Upper lobe of left lung (tissue), 6 donors: ENCODE results near the gene RIMBP2. TPM values are rescaled to one million over a fixed set of nuclear protein-coding genes. Genes with fewer than 3 reads are reported as not detected.
A peak's percentile ranks its signal among the peaks of the same experiment; 100 is the strongest.
"Not testable (repeated sequence)": the region's sequence is repeated elsewhere in the genome, so short reads cannot be mapped to it uniquely, and the experiment has no call there.

Source experiments
- ATAC-seq, 2 donors: fragments of 200-7000 bp; cut with Tn5 transposase; one replicate each; pipeline ENCODE4 v1.9.1; 2022; ENCODE audit warnings: mild to moderate bottlenecking in 2 of 2, moderate library complexity in 2 of 2; ENCODE audit not compliant: low FRiP score in 2 of 2
- DNase-seq, 2 donors: peaks; one replicate each; pipeline ENCODE4 v3.0.0-alpha.2; 2019 to 2020
- H3K27ac ChIP-seq, 4 donors: fragments of 200-600 bp; sonication (generic); one replicate each; pipeline ENCODE4 v1.5.1; 2016 to 2019
- H3K27me3 ChIP-seq, 4 donors: fragments of 200-600 bp; sonication (generic); one replicate each; pipeline ENCODE4 v1.5.1; 2017 to 2019
- H3K36me3 ChIP-seq, 4 donors: fragments of 200-600 bp; sonication (generic); one replicate each; pipeline ENCODE4 v1.5.1; 2016 to 2019
- H3K4me1 ChIP-seq, 4 donors: fragments of 200-600 bp; sonication (generic); one replicate each; pipeline ENCODE4 v1.5.1; 2018 to 2019
- H3K4me3 ChIP-seq, 4 donors: fragments of 200-600 bp; sonication (generic); one replicate each; pipeline ENCODE4 v1.5.1; 2017 to 2019; ENCODE audit warnings: mild to moderate bottlenecking in 2 of 4, moderate library complexity in 1 of 4
- H3K9me3 ChIP-seq, 4 donors: fragments of 200-600 bp; sonication (generic); one replicate each; pipeline ENCODE4 v1.5.1; 2018 to 2019
- EP300 ChIP-seq, 4 donors: sonication (generic); formaldehyde crosslinking; IDR thresholded peaks; one replicate each; pipeline ENCODE4 v1.5.1; 2017; ENCODE audit warnings: antibody characterized with exemption in 4 of 4, control low read depth in 2 of 4
- POLR2A ChIP-seq, 4 donors: fragments of 450-650 bp; IDR thresholded peaks; one replicate each; pipeline ENCODE4 v1.5.1; 2016 to 2017; ENCODE audit warnings: antibody characterized with exemption in 4 of 4, mild to moderate bottlenecking in 2 of 4
- POLR2AphosphoS5 ChIP-seq, 2 donors: sonication (generic); formaldehyde crosslinking; IDR thresholded peaks; one replicate each; pipeline ENCODE4 v1.5.1; 2017; ENCODE audit warnings: antibody characterized with exemption in 2 of 2
- WGBS, 2 donors: methylation state at CpG; one replicate each; pipeline ENCODE4 v1.1.5; 2017 to 2018; 5-methylcytosine and 5-hydroxymethylcytosine counted together
- total RNA-seq, 6 donors: library from RNA; depleted of rRNA in 4 of 6; stranded (reverse); fragments of >200 nt in 4 of 6; gene quantifications; one replicate each; pipeline versions ENCODE4 v1.1.0 to v1.2.1, GENCODE V29; 2016 to 2021
- TF ChIP-seq, protein P1 (sequence below), 6 experiments: fragments of 450-650 bp in 4 of 6; fragments of 200-600 bp in 2 of 6; sonication (generic) in 2 of 6; IDR thresholded peaks; one replicate each; pipeline ENCODE4 v1.5.1; 2016 to 2019; ENCODE audit warnings: antibody characterized with exemption in 6 of 6
- donor health status: DM: no; HTN: no; CAD: no; lungs with moderate emphysema.
- donor health status: DM: no; HTN: yes; CAD: no; lungs with severe emphysema.

The RIMBP2 gene
- total RNA-seq, 6 donors from 2014 or later = 0.23 to 3.9 (median 0.44) TPM; not detected in 1

DNA sequence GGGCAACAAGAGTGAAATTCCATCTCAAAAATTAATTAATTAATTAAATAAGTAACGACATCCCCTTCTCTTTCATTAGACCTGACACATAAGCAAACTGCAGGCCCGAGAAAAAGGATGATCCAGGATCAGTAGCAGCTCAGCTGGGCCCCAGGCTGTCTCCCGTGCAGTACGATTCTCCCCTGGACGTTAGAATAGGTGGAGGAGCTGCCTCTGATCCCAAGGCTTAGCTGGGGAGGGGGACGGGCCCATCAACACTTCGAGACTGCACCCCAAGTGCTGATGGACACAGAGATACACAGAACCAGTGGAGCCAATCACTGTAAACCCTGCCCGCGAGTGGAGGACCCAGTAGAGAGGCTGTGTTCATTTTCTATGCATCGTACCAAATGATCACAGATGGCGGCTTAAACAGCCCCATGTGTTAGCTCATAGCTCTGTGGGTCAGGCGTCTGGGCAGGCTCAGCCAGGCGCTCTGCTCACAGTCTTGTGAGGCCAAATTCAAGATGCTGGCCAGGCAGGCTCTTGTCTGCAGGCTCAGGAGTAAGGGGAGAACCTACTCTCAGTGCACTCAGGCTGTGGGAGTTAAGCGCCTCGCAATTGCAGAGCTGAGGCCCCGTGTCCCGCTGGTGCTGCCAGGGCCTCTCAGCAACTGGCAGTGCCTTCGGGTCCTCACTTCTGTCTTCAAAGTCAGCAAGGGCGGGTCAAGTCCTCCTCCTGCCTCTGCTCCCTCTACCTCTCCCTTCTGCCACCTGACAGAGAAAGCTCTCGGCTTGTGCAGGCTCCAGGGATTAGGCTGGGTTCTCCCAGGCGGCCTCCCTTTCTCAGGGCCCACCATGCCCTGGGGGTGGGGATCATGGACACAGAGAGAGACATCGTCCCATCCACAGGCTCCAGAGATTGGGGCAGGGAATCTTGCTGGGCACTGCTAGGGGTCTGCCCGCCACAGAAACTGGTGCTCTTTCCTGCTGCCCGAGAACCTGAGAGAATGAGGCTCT, 26.4 kb downstream of the RIMBP2 start:
- Histone ChIP-seq H3K4me3 (no peak overlapping the region), H3K9me3 (no peaks in the 10 kb centered on the region), H3K27me3 (no peaks in the 10 kb centered on the region), H3K4me1 (no peaks in the 10 kb centered on the region), H3K27ac (no peak overlapping the region), H3K36me3 (no peaks in the 10 kb centered on the region)
- no peak for ATAC-seq
- DNase-seq = peak in 1 of 2 donors; percentile 38
- TF ChIP-seq POLR2AphosphoS5 (IDR thresholded peaks at IDR 0.05) (no peak), POLR2A (IDR thresholded peaks at IDR 0.05) (no peak), EP300 (IDR thresholded peaks at IDR 0.05) (no peak)
- TF ChIP-seq, protein P1, sequence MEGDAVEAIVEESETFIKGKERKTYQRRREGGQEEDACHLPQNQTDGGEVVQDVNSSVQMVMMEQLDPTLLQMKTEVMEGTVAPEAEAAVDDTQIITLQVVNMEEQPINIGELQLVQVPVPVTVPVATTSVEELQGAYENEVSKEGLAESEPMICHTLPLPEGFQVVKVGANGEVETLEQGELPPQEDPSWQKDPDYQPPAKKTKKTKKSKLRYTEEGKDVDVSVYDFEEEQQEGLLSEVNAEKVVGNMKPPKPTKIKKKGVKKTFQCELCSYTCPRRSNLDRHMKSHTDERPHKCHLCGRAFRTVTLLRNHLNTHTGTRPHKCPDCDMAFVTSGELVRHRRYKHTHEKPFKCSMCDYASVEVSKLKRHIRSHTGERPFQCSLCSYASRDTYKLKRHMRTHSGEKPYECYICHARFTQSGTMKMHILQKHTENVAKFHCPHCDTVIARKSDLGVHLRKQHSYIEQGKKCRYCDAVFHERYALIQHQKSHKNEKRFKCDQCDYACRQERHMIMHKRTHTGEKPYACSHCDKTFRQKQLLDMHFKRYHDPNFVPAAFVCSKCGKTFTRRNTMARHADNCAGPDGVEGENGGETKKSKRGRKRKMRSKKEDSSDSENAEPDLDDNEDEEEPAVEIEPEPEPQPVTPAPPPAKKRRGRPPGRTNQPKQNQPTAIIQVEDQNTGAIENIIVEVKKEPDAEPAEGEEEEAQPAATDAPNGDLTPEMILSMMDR (IDR thresholded peaks at IDR 0.05) = no peak
- 89 to 93% methylated on average over 10 to 24 of the region's 24 CpGs for WGBS, 2 donors

DNA sequence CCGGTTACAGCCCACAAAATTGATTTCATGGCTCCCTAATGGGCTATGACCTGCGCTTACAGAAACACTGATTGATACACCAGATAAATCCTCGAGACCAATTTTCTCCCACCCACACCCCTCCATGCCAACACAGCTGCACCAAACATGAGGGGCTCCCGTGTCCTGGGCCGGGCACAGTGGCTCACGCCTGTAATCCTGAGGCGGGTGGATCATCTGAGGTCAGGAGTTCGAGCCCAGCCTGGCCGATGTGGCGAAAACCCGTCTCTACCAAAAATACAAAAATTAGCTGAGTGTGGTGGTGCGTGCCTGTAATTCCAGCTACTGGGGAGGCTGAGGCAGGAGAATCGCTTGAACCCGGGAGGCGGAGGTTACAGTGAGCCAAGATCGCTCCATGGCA, 27.1 kb downstream of the RIMBP2 start:
- not testable (repeated sequence) for H3K9me3 ChIP-seq, H3K27ac ChIP-seq, H3K4me3 ChIP-seq, H3K27me3 ChIP-seq, H3K4me1 ChIP-seq, H3K36me3 ChIP-seq, ATAC-seq
- WGBS, 2 donors = 88 to 91% methylated on average over 16 of the region's 16 CpGs
- peak in 1 of 2 donors; percentile 29 for DNase-seq

DNA sequence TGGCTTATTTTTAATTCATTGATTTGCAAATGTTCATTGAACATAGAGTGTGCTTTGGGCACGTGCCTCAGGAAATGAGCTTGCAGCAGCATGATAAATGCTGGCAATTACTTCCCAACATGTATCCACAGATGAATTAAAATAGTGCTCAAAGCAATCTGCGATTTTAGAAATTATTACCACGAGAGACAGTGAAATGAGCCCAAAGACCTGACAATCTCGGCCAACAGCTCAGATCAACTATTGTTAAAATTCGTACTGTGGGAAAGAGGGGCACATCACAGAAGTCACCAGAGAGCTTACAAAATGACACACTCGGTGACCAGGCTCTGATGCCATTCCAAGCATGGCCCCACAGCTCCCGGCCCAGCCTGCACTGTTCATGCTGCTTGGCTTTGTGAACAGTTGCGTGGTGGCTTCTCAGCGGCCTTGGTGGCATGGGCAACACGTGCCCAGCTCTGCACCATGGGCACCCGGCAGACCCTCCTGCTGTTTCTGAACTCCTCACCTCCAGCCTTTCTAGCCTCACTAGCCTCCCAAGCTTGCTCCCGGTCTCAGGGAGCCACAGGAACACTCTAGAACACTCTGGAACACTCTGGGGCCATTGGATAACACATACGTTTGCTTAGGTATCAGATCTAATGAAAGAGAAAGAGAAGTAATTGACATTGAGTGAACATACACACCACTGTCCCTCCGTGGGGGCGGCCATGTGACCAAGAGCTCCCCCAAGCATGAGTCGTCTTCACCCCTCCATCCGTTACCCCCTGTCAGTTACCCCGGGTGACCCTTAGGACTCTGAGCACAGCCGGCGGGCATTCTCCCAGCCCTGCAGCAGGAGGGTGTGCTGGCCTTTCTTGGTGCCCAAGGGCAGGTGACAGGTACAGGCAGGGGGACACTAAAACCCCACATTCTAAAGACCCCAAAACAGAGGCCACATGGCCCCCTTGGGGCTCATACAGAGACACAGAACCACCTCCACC, 28.0 kb downstream of the RIMBP2 start:
- DNase-seq = peak in 1 of 2 donors; percentile 33

DNA sequence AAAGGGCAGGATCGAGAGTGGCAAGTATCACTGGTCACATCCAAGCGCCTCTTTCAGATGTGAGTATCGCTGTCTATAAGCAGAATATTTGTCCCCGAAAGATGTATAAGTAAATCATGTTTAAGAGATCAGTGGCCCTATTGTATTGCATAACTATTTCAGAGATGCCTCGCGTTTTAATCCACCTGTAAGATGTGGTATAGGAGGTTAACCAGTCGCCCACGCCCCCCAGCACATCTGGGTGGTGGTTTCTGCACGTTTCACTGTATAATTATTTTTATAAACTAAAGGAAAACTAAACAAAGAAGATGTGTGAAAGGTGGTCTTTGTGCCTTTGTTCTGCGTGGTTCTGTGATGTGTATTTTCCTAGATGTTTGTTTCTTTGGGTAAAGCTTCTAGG, 28.9 kb downstream of the RIMBP2 start:
- no peaks in the 10 kb centered on the region for H3K27me3 ChIP-seq
- no peaks in the 10 kb centered on the region for H3K9me3 ChIP-seq
- H3K4me3 ChIP-seq = no peak overlapping the region
- ATAC-seq (no peak), DNase-seq (no peak)
- H3K4me1 ChIP-seq = no peaks in the 10 kb centered on the region
- WGBS, 2 donors = 77 to 79% methylated on average over 10 of the region's 10 CpGs
- no peaks in the 10 kb centered on the region for H3K36me3 ChIP-seq
- H3K27ac ChIP-seq = no peak overlapping the region
- no peak for TF ChIP-seq POLR2A (IDR thresholded peaks at IDR 0.05)
- TF ChIP-seq, protein P1 (IDR thresholded peaks at IDR 0.05) = no peak
- no peak for TF ChIP-seq POLR2AphosphoS5 (IDR thresholded peaks at IDR 0.05)
- no peak for TF ChIP-seq EP300 (IDR thresholded peaks at IDR 0.05)

More for the DNA sequence above, 28.0 kb downstream of the RIMBP2 start:
- 75 to 80% methylated on average over 16 to 20 of the region's 20 CpGs for WGBS, 2 donors
- H3K4me3 ChIP-seq = no peak overlapping the region
- no peaks in the 10 kb centered on the region for H3K9me3 ChIP-seq
- no peak overlapping the region for H3K27ac ChIP-seq
- no peaks in the 10 kb centered on the region for H3K27me3 ChIP-seq
- no peak for ATAC-seq
- no peak for TF ChIP-seq POLR2A (IDR thresholded peaks at IDR 0.05)
- TF ChIP-seq, protein P1 (IDR thresholded peaks at IDR 0.05) = no peak
- no peak for TF ChIP-seq POLR2AphosphoS5 (IDR thresholded peaks at IDR 0.05)
- no peak for TF ChIP-seq EP300 (IDR thresholded peaks at IDR 0.05)
- H3K36me3 ChIP-seq = no peaks in the 10 kb centered on the region
- H3K4me1 ChIP-seq = no peaks in the 10 kb centered on the region

DNA sequence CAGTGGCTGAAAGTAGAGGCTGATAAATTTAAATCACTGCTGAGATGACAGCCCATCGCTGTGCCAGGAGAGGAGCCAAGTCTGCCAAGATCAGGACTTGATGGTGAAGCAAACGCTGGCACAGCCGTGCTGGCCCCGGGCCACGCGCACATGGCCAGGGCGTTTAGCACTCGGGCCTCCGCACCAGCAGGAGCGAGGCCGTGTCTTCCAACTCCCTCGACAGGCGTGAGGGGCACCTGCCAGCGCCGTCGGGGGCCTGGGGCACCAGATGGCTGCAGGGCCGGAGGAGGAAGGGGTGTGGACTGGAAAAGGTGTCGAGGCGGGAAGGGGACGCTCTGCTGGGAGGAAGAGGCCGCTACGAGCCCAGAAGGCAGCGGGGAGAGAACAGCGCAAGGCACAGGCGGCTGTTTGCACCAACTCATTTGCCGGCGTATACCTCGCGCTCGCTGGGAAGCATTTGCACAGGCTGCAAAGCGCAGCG, 29.5 kb downstream of the RIMBP2 start:
- H3K4me3 ChIP-seq = no peak overlapping the region
- H3K9me3 ChIP-seq = no peaks in the 10 kb centered on the region
- no peak for TF ChIP-seq POLR2AphosphoS5 (IDR thresholded peaks at IDR 0.05)
- TF ChIP-seq, protein P1 (IDR thresholded peaks at IDR 0.05) = no peak
- no peaks in the 10 kb centered on the region for H3K4me1 ChIP-seq
- no peaks in the 10 kb centered on the region for H3K27me3 ChIP-seq
- H3K36me3 ChIP-seq = no peaks in the 10 kb centered on the region
- WGBS, 2 donors = 49 to 62% methylated on average over 29 to 32 of the region's 32 CpGs
- no peak overlapping the region for H3K27ac ChIP-seq
- DNase-seq (peak in 1 of 2 donors; percentile 81), ATAC-seq (no peak)
